Stimulated activated CD8-positive, alpha-beta memory T cell treated with anti-CD3 and anti-CD28 coated beads, Interleukin-12 subunit alpha, Interleukin-12 subunit beta, amount 100 ng/mL, for 24 hours (primary cell): ENCODE data around the gene USP15.

Experiments
- DNase-seq: peaks from one replicate; pipeline ENCODE4 v3.0.0-alpha.2; 2020; ENCODE audit errors: extremely low read depth

The USP15 gene

GRCh38 chr12:62259993-62260732 lies at the start of gene USP15:
USP15 (plus strand) TSS chr12:62260404; CDS start chr12:62260415, 11 bp downstream.
- DNase-seq: peak; percentile 90

DNA sequence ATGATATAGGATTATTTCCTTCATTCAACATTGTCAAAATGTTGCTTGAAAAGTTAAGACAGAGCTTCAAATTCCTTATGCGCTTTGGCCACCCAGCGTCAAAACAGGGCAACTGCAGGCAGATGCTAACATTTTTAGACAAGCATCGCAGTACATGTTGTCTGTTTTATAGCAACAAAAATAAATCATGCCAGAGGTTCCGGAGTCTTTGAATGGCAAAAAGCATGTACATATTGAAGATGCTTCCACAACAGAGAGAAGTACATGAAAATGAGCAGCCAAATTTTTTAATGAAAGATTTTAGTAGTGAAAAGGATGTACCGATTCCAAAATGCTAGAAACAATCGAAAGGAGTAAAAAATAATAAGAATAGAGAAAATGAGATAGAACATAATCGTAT lies 49.8 kb upstream of the USP15 start:
- no peak for DNase-seq

GRCh38 chr12:62211510-62211909 lies 48.7 kb upstream of the USP15 start:
- no peak for DNase-seq

DNA sequence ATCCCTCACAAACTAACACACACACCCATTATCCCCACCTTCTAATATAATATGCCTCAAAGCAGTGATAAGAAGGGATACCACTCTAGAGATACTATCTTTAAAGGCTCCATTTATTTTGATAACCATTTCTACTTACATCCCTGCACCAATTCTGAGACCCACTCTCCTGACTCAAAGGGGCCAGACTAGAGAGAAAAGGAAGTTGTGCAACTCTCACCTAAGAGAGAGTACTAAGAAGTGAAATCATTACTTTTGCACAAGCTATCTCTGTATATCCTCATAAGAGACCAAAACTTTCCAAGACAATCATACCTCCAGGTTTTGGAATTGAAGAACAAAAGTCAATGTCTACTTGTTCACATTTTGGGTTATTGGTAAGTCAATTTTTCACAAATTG lies 45.4 kb upstream of the USP15 start:
- no peak for DNase-seq

GRCh38 chr12:62215506-62215905 lies 44.7 kb upstream of the USP15 start:
- DNase-seq: no peak

DNA sequence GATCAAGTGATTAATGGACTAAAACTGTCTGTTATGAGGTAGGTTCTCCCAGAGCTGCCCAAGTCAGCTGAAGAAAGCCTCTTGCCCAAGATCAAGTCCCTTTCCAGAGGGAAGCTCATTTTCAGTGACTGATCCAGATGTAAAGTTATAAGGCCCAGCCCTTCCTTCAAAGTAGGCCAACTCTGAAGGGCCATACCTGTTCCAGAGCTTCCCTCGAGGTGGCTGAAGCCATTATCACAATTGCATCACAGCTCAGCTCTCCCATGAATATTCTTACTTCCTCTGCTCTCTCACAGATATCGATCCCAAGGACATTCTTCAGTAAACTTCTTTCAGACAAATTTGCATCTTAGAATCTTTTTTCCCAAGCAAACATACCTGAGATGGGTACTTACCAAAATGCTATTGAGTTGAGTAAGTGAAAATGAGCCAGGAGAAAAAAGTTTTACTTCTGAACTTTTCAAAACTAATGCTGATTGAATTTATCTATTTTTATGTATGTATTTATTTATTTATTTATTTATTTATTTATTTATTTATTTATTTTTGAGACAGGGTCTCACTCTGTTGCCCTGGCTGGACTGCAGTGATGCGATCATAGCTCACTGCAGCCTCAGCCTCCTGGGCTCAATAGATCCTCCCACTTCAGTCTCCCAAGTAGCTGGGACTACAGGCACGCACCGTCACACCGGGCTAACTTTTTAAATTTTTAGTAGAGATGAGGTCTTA lies 42.6 kb upstream of the USP15 start:
- no peak for DNase-seq

DNA sequence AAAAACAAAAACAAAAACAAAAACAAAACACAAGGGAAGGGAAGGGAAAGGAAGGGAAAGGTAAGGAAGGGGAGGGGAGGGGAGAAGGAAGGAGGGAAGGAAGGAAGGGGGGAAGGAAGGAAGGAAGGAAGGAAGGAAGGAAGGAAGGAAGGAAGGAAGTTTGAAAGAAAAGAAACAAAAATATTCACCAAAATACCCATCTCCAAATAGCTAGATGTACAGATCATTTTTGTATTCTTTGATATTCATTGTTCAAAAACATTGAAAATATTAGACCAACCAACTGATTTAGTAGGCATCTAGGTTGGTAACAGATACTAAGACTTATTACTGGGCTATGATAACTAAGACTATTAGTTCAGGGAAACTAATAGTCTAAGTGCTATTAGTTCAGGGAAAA lies 39.1 kb upstream of the USP15 start:
- DNase-seq: no peak

DNA sequence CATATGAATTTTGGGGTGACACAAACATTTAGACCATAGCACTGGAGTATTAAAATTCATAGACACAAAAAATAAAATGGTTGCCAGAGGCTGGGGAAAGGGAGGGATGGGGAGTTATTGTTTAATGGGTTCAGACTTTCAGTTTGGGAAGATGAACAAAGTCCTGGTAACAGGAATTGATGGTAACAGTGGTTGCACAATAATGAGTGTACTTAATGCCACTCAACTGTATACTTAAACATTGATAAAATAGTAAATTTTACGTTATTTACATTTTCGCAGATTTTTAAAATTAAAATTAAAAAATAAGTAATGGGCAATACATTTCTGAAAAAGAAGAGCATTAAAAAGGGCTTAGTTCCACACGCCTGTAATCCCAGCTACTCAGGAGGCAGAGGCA lies 35.6 kb upstream of the USP15 start:
- no peak for DNase-seq

DNA sequence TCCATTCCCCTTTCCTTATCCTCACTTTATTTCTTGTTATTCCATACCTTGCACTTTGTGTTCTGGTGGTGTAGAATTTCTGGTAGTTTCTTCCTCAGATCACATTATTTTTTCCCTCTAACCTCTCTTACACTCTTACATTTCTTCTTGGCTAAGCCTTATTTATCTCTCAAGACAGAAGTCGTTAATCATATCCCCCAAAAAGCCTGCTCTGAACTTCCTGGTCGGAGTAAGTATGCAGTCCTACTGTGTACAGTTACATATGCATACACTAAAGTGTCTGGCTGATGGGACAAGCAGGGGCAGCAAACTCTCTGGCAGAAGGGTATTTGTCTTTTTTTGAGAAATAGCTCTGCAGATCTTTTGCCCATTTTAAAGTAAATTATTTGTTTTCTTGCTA lies 33.1 kb upstream of the USP15 start:
- no peak for DNase-seq

GRCh38 chr12:62230652-62231051 lies 29.6 kb upstream of the USP15 start:
- DNase-seq: no peak

GRCh38 chr12:62232143-62232729 lies 28.0 kb upstream of the USP15 start:
- DNase-seq: no peak

DNA sequence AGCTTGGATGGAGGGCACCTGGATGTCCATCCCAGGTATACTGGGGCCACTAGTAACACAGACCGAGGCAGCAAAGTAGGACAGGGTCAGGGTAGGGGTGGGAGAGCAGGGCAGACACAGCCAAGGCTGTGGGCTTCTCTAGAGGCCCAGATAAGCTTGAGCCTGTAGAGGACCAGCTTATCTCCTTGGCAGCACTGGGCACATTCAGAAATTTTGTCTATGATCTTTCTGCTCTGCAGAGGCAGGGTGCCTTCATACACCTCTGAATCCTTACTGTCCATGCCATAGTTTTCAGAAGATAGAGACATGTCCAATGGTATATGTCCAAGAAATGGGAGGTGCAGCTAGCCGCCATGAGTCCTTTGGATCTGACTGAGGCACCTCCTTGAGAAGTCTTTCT lies 26.4 kb upstream of the USP15 start:
- DNase-seq: no peak

DNA sequence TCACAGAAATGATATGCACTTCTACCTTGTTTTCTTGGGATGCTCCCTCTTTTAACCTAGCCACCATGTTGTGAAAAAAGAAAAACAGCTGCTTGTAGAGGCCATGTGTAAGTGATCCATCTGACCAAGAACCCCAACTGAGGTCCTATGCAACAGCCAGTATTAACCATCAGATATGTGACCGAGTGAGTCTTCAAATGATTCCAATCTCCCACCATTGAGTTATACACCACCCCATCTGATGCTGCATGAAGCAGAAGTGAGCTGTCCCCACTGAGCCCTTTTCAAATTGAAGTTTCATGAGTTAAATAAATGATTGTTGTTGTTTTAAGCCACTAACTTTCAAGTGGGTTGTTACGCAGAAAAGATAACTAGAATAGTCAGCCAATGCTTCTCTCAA lies 20.6 kb upstream of the USP15 start:
- no peak for DNase-seq

GRCh38 chr12:62247281-62248045 lies 12.7 kb upstream of the USP15 start:
- DNase-seq: no peak

- no peak for DNase-seq
Observed at GRCh38 chr12:62248873-62249272, 11.3 kb upstream of the USP15 start.

DNA sequence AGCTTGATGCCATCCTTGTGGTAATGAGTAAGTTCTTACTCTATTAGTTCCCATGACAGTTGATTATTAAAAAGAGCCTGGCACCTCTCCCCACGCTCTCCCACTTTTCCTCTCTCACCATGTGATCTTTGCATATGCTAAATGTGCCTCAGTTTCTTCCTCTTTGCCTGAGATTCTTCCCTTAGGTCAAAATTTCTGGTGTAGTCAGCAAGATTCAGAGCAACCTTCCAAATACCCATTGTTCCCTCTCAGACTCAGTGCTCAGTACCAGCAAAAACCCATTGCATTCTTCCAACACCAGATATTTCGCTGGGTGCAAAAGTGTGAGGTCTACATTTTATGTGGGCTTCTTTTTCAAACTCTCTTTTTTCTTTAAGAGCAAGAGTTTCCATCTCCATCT lies 10.8 kb upstream of the USP15 start:
- DNase-seq: no peak

DNA sequence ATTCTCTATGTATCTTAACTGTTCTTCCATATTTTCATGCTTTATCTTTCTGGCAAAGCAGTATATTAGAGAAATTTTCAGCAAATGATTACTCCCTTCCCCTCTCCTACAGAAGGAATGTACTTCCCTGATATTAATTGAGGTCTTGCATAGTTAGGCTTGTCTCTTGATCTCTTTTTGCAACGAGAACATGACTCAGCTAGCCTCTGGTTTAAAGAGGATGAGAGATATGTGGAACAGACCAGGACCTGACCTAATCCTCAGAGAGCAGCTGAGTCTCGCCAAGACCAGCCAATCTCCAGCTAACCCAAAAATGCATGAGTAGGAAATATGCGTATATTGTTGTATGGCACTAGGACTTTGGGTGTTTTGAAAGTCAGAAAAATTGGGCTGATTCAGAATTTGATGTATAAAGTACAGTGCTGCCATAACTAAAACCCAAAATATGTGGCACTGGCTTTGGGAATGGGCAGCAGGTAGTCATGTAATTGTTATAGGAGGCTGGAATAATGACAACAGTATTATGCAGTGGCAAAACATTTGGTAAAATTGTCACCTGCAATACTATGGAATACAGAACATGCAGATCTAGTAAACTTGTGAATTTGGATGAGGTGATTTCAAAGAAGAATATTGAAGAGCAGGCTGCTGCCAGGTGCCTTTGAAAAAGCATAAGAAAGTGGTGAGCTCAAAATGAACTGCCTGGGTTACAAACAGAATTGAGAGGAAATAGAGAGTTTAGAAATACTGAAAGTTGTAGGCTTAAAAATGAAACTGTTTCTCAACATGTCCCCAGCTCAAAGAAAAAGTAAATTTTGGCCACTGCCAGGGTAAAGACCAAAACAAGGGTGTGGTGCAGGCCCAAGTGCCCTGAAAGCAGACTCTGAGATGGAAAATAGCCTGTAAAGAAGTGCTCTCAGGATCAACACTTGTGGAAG lies 9.3 kb upstream of the USP15 start:
- DNase-seq: no peak

DNA sequence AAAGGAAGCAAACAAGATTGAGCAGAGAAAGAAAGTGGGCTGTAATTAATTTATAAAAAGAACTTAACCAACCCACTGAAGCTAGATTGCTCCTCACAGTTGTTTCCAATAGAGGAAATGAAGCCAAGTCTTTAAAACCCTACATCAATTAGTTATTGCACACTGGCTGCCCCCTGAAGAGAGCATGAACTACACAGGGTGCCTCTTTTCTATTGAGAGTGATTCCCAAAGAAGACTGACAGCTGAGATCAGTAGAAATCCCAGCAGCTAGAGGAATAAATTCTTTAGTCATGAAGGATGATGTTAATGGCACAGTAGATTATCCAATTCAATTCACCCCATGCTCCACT lies 8.6 kb upstream of the USP15 start:
- no peak for DNase-seq

DNA sequence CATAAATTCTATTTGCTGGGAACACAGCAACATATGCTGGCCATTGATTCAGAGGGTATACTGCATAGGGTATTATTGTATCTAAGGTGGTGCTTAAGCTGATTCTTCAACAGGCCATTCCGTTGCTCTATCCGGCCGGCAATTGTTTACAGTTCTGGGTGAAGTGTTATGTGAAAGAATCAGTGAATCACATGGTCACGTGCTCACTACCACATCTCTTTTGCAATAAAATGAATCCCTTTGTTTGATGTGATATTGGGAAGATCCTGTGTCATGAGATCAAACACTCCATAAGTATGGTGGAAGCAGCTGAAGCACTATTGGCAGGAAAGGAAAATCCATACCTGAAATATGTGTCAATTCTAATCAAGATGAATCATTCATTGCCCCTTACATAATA lies 7.6 kb upstream of the USP15 start:
- DNase-seq: no peak

DNA sequence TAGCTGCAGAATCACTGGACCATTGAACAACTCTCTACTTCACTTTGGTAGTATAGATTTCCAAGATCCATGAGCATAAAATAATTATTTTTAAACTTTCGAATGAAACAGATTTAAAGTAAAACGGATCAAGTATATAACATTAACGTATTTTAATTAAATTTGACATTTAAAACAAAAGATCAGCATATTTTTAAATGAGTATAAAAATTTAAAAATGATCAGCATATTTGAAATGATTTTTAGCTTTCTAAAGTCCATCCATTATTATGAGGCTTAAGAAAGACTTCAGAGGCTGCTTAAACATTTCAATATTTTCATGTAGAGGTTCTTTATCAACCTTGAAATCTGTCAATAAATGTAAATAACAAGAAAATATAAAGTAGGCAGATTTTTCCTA lies 5.2 kb upstream of the USP15 start:
- DNase-seq: no peak

GRCh38 chr12:62256408-62257096 lies 3.7 kb upstream of the USP15 start:
- peak; percentile 20 for DNase-seq
